ENCODE results near the gene PNKP. TPM values are rescaled to one million over a fixed set of nuclear protein-coding genes. Genes with fewer than 3 reads are reported as not detected.

The PNKP gene
- total and polyA plus RNA-seq, 5 donors, result 38.6 to 144 (median 40.8) TPM

DNA sequence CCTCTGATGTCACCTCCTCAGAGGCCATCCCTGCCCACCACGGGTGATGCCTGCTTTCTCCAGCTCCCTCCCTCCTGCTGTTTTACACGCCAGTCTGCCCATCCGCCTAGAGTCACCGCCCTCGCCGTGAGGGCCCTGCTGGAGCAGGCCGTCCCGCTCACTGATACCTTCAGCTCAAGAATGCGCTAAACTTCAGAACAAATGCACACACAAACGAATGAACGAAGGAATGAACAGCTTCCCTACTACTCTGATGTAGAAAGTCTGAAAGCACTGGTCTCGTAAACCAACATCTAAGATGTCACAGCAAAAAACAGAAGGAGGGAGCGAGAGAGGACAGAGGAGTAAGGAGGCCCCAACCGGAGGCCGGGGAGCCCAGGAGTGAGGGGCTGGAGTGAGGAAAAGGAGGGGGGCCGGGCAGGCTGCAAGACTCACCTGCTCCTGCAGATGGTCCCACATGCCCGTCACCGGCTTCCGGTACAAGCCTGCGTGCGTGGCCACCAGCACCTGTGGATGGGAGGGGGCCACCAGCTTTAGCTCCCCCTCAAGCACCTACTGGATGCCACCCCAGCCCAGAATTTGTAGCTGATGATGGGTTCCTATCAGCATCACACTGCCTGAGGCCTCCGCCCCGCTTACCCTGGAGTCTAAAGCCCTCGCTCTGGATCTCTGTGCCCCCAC lies 4.0 kb downstream of the PNKP start:
- H3K27ac ChIP-seq (ENCODE audit: low read length), result no peak overlapping the region
- WGBS, result 93% methylated on average over 24 of the region's 24 CpGs
- intact Hi-C loops (cut with DNase I), result loop anchor here in 2 of 4 donors (10.0 kb wide), 1 partner anchor 49 kb away; the partner anchor contains the start of genes FUZ (in 2 of the 2) and MED25 (in 2 of the 2)
- no peaks in the 10 kb centered on the region for H3K27me3 ChIP-seq (ENCODE audit: control insufficient read depth, insufficient read depth)
- H3K9me3 ChIP-seq (ENCODE audit: control insufficient read depth, low read length), result no peaks in the 10 kb centered on the region
- H3K4me3 ChIP-seq (ENCODE audit: low read length), result no peak overlapping the region
- peaks cover 2% of the 10 kb centered on the region for H3K4me1 ChIP-seq (ENCODE audit: control insufficient read depth, insufficient read depth, low read length)
- DNase-seq, result peak in 2 of 3 donors; percentile 22 to 40
- ATAC-seq, result no peak

DNA sequence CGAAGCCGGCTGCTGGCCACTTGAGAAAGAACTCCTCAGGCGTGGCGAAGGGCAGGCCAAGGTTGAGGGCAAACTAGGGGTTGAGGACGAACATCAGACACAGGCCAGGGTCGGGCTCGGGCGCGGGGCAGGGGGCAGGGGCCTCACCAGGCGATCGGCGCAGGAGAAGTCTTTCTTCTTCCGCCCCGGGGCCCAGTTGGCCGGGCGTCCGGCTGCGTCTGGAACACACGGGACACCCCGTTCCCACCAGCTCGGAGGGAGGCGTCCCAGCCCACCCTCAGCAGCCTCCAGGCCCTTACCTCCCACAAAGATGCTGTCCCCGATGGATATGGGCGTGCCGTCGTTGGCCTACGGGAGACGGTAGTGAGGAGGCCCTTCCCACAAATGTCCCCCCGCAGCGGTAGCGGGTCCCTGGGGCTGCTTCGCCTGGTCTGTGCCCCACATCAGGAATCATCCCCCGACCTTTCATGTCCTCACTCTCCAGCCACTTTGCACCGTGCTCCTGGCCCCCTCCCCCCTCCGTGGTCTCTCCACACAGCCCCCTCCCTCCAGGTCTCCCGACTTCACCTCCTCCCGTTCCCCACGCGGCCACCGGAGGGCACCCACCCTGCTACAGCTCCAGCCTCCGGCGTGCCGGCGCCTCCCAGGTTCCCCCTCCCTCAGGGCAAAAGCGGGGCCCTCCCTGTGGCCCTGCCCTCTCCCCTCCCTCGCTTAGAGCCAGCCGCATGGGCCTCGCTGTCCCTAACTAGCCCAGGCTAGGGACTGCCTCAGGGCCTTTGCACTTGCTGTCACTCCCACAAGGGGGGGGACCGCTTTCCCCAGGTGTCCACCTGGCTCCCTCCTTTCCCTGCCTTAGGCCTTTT lies 4.8 kb downstream of the PNKP start:
- Histone ChIP-seq H3K4me3 (ENCODE audit: low read length) (no peak overlapping the region), H3K27me3 (ENCODE audit: control insufficient read depth, insufficient read depth) (no peaks in the 10 kb centered on the region), H3K27ac (ENCODE audit: low read length) (no peak overlapping the region), H3K4me1 (ENCODE audit: control insufficient read depth, insufficient read depth, low read length) (peaks cover 2% of the 10 kb centered on the region), H3K9me3 (ENCODE audit: control insufficient read depth, low read length) (no peaks in the 10 kb centered on the region)
- 76% methylated on average over 49 of the region's 49 CpGs for WGBS
- intact Hi-C loops (cut with DNase I), result loop anchor here in 2 of 4 donors (10.0 kb wide), 1 partner anchor 48 kb away; the partner anchor contains the start of genes FUZ (in 2 of the 2) and MED25 (in 2 of the 2)
- DNase-seq (peak; percentile 27 to 77 (median 70)), ATAC-seq (no peak)

DNA sequence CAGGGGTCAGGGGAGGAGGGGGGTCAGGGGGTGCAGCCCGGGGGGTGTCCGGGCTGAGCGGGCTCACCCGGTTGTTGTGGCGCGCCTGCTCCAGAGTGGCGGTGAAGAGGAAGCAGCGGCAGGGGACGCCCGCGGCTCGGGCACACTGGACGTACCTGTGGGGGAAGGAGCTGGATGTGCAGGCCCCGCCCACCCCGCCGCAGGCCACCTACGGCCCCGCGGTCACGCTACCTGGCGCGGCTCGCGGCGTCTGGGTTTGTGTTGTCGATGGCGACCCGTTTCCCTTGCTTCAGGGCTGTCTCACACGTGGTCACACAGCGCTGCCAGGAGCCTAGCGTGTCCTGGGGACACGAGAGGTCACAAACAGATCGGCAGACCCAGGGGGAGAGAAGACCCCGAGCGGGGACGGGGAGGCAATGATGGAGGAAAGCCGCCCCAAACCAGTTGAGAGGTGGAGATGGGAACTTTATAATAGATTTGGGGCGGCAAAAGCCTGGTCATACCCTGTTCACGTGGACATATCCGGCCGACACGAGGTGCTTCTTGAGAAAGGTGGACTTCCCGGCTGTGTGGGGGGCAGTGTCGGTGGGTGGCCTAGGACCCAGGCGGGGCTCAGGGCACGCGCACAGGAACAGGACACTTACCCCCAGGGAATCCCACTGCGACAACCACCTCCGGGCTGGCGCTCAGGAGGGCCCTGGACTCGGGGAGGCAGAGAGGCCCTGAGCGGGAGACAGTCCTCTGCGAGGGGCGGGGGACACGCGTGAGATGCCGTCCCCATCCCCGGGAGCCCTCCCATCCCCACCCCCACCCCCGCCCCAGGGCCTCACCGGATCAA lies 5.6 kb downstream of the PNKP start:
- H3K27me3 ChIP-seq (ENCODE audit: control insufficient read depth, insufficient read depth), result no peaks in the 10 kb centered on the region
- ATAC-seq (no peak), DNase-seq (peak; percentile 14 to 73 (median 69))
- 85% methylated on average over 60 of the region's 60 CpGs for WGBS
- no peaks in the 10 kb centered on the region for H3K9me3 ChIP-seq (ENCODE audit: control insufficient read depth, low read length)
- H3K4me3 ChIP-seq (ENCODE audit: low read length), result no peak overlapping the region
- intact Hi-C loops (cut with DNase I), result loop anchor here in 2 of 4 donors (10.0 kb wide), 1 partner anchor 47 kb away; the partner anchor contains the start of genes FUZ (in 2 of the 2) and MED25 (in 2 of the 2)
- no peak overlapping the region for H3K27ac ChIP-seq (ENCODE audit: low read length)
- peaks cover 2% of the 10 kb centered on the region for H3K4me1 ChIP-seq (ENCODE audit: control insufficient read depth, insufficient read depth, low read length)

DNA sequence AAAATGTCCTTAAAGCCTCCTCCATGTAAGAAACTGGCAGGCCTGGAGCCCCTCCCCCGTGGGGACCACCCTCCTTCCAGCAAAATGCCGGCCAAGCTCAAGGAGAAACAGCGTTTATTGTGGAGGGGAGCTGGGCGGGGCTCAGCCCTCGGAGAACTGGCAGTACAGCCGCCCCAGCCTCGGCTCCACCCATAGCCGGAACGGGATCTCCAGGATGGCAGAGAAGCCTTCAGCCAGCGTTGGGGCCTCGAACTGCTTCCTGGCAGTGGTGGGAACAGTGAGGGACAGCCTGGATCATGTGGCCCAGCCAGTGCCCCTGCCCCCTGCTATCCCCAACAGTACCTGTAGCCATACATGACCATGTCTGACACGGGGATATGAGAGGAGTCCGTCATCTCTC lies 6.3 kb downstream of the PNKP start:
- Histone ChIP-seq H3K27me3 (ENCODE audit: control insufficient read depth, insufficient read depth) (no peaks in the 10 kb centered on the region), H3K4me1 (ENCODE audit: control insufficient read depth, insufficient read depth, low read length) (peaks cover 2% of the 10 kb centered on the region), H3K4me3 (ENCODE audit: low read length) (no peak overlapping the region), H3K27ac (ENCODE audit: low read length) (no peak overlapping the region), H3K9me3 (ENCODE audit: control insufficient read depth, low read length) (no peaks in the 10 kb centered on the region)
- WGBS, result 34% methylated on average over 13 of the region's 13 CpGs
- DNase-seq, result peak; percentile 80 to 94 (median 84)
- peak; percentile 26 to 27 for ATAC-seq
- intact Hi-C loops (cut with DNase I), result loop anchor here in 2 of 4 donors (10.0 kb wide), 1 partner anchor 46 kb away; the partner anchor contains the start of genes FUZ (in 2 of the 2) and MED25 (in 2 of the 2)

DNA sequence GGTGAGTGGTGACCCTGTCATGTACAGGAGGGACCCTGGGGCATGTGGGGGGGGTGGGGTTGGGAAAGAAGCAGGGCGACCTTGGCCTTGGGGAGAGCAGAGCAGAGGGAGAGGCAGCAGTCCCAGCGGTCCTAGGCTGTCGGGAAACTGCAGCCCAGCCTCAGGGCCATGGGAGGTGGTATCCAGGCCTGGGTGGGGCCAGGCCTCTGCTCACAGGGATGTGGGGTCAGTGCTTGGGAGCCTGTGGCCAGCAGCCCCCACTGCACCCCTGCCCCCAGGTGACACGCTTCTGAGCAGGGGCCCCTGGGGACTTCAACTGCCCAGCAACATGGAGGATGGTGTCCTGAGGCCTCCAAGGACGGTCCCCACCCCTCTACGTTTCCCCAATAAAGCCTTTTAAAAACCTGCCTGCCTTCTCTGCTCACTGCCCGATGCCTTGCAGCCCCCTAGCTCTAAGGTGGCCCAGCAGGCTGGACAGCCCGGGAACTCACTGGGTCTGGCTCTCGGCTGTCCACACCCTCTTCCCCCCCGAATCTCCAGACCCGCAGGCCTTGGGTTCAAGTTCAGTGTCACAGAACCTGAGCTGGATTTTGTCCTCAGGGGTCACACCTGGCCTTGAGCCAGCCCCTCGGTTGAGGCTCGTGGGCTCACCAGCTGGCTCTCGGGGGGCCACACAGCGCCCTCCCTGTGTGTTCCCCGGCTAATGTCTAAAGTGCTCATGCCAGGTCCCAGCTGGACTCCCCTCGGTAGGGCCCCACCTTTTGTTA lies 6.9 kb downstream of the PNKP start:
- intact Hi-C loops (cut with DNase I), result loop anchor here in 2 of 4 donors (10.0 kb wide), 1 partner anchor 46 kb away; the partner anchor contains the start of genes FUZ (in 2 of the 2) and MED25 (in 2 of the 2)
- DNase-seq (peak in 2 of 3 donors; percentile 52 to 61), ATAC-seq (no peak)
- H3K4me3 ChIP-seq (ENCODE audit: low read length), result no peak overlapping the region
- H3K9me3 ChIP-seq (ENCODE audit: control insufficient read depth, low read length), result no peaks in the 10 kb centered on the region
- H3K4me1 ChIP-seq (ENCODE audit: control insufficient read depth, insufficient read depth, low read length), result peaks cover 2% of the 10 kb centered on the region
- no peak overlapping the region for H3K27ac ChIP-seq (ENCODE audit: low read length)
- H3K27me3 ChIP-seq (ENCODE audit: control insufficient read depth, insufficient read depth), result no peaks in the 10 kb centered on the region
- 66% methylated on average over 17 of the region's 17 CpGs for WGBS

DNA sequence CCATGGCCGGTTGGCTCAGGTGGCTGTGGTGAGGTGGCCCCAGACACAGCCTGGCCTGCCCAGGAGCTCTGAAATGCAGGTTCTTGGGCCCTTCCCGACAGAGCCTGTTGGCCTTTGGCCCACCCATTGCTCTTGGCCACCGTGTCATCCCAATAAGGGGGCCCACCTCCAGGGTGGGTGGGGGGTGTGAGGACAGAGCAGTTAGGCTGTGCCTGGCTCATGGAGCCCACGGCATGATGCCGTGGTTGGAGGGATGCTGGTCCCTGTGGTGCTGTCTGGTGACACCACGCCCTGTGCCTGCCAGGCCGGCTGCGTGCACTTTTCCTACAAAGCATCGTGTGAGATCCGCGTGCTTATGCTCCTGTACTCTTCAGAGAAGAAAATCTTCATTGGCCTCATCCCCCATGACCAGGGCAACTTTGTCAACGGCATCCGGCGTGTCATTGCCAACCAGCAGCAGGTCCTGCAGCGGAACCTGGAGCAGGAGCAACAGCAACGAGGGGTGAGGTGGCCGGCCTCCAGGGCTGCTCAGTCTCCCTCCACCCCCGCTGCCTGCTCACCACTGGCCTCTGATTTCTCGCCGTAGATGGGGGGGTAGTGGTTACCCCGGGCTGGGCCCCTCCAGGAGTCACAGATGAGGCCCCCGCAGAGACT lies 7.6 kb downstream of the PNKP start:
- H3K4me1 ChIP-seq (ENCODE audit: control insufficient read depth, insufficient read depth, low read length), result no peaks in the 10 kb centered on the region

DNA sequence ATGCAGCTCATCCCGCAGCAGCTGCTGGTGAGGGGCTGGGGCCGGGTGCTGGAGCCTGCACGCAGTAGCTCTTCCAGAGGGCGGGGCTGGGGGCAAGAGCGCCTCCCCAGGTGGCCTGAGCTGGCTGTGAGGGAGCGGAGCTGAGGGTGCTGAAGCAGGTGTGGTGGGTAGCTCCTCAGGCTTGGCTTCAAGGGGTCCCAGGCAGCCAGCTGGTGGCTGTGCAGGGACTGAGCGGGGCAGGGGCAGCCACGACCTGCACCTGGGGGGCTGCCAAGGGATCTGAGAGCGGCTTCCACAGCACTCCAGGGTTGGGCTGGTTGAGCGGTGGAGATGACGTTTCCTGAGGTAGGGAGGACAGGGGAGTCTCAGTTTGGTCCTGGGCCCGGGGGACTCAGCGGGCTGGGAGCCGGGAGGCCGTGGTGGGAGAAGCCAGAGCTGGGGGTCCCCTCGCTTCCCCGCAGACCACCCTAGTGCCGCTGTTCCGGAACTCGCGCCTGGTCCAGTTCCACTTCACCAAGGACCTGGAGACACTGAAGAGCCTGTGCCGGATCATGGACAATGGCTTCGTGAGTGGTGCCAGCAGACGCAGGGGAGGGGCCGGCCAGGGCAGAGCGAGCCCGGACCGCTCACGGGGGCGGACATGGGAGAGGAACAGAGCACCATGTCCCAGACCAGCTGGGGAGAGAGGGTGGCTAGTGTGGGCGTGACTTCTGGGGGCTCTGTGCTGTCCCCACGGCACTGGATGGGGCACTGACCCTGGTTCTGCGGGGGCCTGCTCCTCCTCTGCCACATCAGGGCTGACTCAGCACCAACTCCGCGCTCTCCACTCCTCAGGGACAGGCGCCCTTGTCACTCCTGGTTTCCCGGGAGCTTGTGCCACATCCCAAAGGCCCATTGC lies 9.0 kb downstream of the PNKP start:
- Histone ChIP-seq H3K4me3 (ENCODE audit: low read length) (no peak overlapping the region), H3K4me1 (ENCODE audit: control insufficient read depth, insufficient read depth, low read length) (no peaks in the 10 kb centered on the region), H3K27me3 (ENCODE audit: control insufficient read depth, insufficient read depth) (no peaks in the 10 kb centered on the region), H3K27ac (ENCODE audit: low read length) (no peak overlapping the region), H3K9me3 (ENCODE audit: control insufficient read depth, low read length) (no peaks in the 10 kb centered on the region)
- peak in 2 of 3 donors; percentile 56 to 68 for DNase-seq
- intact Hi-C loops (cut with DNase I), result loop anchor here in 1 of 4 donors (10.0 kb wide), 1 partner anchor 174 kb away; the partner anchor contains the start of gene ADM5
- no peak for ATAC-seq
- 80% methylated on average over 37 of the region's 37 CpGs for WGBS

More for the DNA sequence above, 7.6 kb downstream of the PNKP start:
- Histone ChIP-seq H3K27me3 (ENCODE audit: control insufficient read depth, insufficient read depth) (no peaks in the 10 kb centered on the region), H3K4me3 (ENCODE audit: low read length) (no peak overlapping the region), H3K27ac (ENCODE audit: low read length) (no peak overlapping the region), H3K9me3 (ENCODE audit: control insufficient read depth, low read length) (no peaks in the 10 kb centered on the region)
- DNase-seq (peak; percentile 18 to 61 (median 60)), ATAC-seq (no peak)
- intact Hi-C loops (cut with DNase I), result loop anchor here in 2 of 4 donors (10.0 kb wide), 2 partner anchors 45 to 175 kb away; partner anchors contain the start of genes FUZ (in 2 of the 2), MED25 (in 2 of the 2) and ADM5 (in 1 of the 2)
- WGBS, result 80% methylated on average over 22 of the region's 22 CpGs

DNA sequence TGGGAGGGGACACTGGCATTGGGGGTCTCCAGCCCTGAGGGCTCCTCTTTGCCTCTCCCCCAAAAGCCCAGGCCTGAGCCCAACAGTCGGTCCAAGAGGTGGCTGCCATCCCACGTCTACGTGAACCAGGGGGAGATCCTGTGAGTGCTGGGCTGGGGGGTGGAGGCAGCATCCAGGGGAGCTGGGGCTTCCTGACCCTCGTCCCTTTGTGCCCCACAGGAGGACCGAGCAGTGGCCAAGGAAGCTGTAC lies 9.6 kb downstream of the PNKP start:
- no peaks in the 10 kb centered on the region for H3K9me3 ChIP-seq (ENCODE audit: control insufficient read depth, low read length)
- no peaks in the 10 kb centered on the region for H3K27me3 ChIP-seq (ENCODE audit: control insufficient read depth, insufficient read depth)
- DNase-seq, result no peak
- no peak overlapping the region for H3K27ac ChIP-seq (ENCODE audit: low read length)
- WGBS, result 75% methylated on average over 5 of the region's 5 CpGs
- no peak overlapping the region for H3K4me3 ChIP-seq (ENCODE audit: low read length)
- intact Hi-C loops (cut with DNase I), result loop anchor here in 1 of 4 donors (10.0 kb wide), 1 partner anchor 173 kb away; the partner anchor contains the start of gene ADM5
- no peaks in the 10 kb centered on the region for H3K4me1 ChIP-seq (ENCODE audit: control insufficient read depth, insufficient read depth, low read length)
- ATAC-seq, result no peak

All from right cardiac atrium (tissue), 5 donors.